ENCODE data around the gene LINGO1. TPM values are rescaled to one million over a fixed set of nuclear protein-coding genes. Genes with fewer than 3 reads are reported as not detected.

The LINGO1 gene
- total and polyA plus RNA-seq, 2 of the 8 experiments (the other 6 are each of a cell fraction or from before 2014, with no cell fraction given): 57.1 to 114 TPM

DNA sequence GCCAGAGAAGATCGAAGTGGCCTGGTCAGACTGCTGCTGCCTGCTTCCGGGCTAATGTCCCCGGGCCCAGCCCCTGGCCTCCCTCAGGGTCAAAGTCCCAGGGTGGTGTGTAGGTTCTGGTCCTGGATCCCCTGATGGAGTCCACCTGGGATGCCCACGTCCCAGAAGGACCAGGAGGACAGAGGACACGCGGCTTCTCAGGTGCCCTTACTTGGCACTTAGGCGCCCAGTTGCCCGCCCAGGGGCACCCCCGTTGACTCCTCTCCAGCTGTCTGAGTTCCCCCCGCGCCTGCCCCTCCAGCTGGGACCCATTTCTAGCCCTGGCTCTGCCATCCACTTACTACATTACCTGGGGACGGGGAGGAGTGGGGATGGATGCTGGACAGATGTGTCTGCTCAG is 44.6 kb downstream of the LINGO1 start:
- no peak overlapping the region for H4K91ac ChIP-seq (replicated peaks; ENCODE audit: insufficient read length, low read length)
- H3K4me1 ChIP-seq (replicated peaks in 1 of 4; ENCODE audit: control insufficient read depth in 3 of 4, insufficient read depth in 4 of 4, low read length in 3 of 4): peaks cover 0 to 4% (median 0%) of the 10 kb centered on the region in 4 experiments; a peak in 3 of 7 replicates
- H3K4me2 ChIP-seq (ENCODE audit: insufficient read depth in 1 of 2, low read depth in 2 of 2, low read length in 2 of 2): no peak overlapping the region
- H4K20me1 ChIP-seq (replicated peaks in 1 of 2; ENCODE audit: control insufficient read depth in 1 of 2, insufficient read depth in 2 of 2, low read length in 2 of 2): no peaks in the 10 kb centered on the region
- no peak overlapping the region for H3K14ac ChIP-seq (ENCODE audit: insufficient read length)
- H3K27ac ChIP-seq (ENCODE audit: low read depth, low read length): no peak overlapping the region
- H3K36me3 ChIP-seq (ENCODE audit: control insufficient read depth in 2 of 4, insufficient read depth in 4 of 4, low read length in 3 of 4): no peaks in the 10 kb centered on the region
- DNase-seq (ENCODE audit: low read depth in 1 of 2, low spot score in 2 of 2) (no peak), FAIRE-seq (no peak)
- POLR2A ChIA-PET (ENCODE audit: partially characterized antibody): interaction anchor here (0.6 to 2.3 kb wide), 3 partner anchors 11 to 42 kb away, joined by 3 to 8 read pairs (median 5); no protein-coding TSS in a partner anchor
- H4K5ac ChIP-seq (ENCODE audit: insufficient read length, low read depth, low read length): no peak overlapping the region
- H3K27me3 ChIP-seq (replicated peaks in 1 of 4; ENCODE audit: control insufficient read depth in 3 of 4, extremely low read depth in 1 of 4, insufficient read depth in 3 of 4, low read length in 3 of 4): no peaks in the 10 kb centered on the region; a peak in 1 of 7 replicates
- H2BK120ac ChIP-seq (replicated peaks; ENCODE audit: low read depth, low read length): no peak overlapping the region
- H2BK5ac ChIP-seq (ENCODE audit: low read depth, low read length): no peak overlapping the region
- no peaks in the 10 kb centered on the region for H3K9me3 ChIP-seq (ENCODE audit: insufficient read depth in 2 of 2, low read depth in 1 of 2, low read length in 1 of 2)
- H2BK20ac ChIP-seq (ENCODE audit: low read length): no peak overlapping the region
- WGBS, 2 experiments (ENCODE audit: extremely low coverage in 1 of 2, insufficient coverage in 1 of 2, insufficient read length in 1 of 2, insufficient replicate concordance in 2 of 2, low coverage in 1 of 2, low lambda C conversion rate in 2 of 2, missing lambda C conversion rate in 1 of 2): 97% methylated on average over 7 of the region's 12 CpGs; no CpG with 5 or more reads in 1 of the 2 experiments
- H3K56ac ChIP-seq (replicated peaks; ENCODE audit: insufficient read length, low read depth, low read length): no peak overlapping the region
- H3K23me2 ChIP-seq (ENCODE audit: low read depth, low read length): no peaks in the 10 kb centered on the region
- no peak for TF ChIP-seq POLR2AphosphoS5 (IDR thresholded peaks at IDR 0.05; ENCODE audit: low read depth, low read length)
- TF ChIP-seq YY1 (IDR thresholded peaks at IDR 0.05; ENCODE audit: low read depth, low read length): no peak
- TF ChIP-seq SP4 (IDR thresholded peaks at IDR 0.05; ENCODE audit: low read length): no peak
- TF ChIP-seq, protein P1, sequence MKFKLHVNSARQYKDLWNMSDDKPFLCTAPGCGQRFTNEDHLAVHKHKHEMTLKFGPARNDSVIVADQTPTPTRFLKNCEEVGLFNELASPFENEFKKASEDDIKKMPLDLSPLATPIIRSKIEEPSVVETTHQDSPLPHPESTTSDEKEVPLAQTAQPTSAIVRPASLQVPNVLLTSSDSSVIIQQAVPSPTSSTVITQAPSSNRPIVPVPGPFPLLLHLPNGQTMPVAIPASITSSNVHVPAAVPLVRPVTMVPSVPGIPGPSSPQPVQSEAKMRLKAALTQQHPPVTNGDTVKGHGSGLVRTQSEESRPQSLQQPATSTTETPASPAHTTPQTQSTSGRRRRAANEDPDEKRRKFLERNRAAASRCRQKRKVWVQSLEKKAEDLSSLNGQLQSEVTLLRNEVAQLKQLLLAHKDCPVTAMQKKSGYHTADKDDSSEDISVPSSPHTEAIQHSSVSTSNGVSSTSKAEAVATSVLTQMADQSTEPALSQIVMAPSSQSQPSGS (IDR thresholded peaks at IDR 0.05; ENCODE audit: low read length): no peak
- no peak for TF ChIP-seq JUND (IDR thresholded peaks at IDR 0.05; ENCODE audit: low read length)
- no peak for TF ChIP-seq SUZ12 (IDR thresholded peaks at IDR 0.05; ENCODE audit: low read length)
- no peak for TF ChIP-seq NRF1 (IDR thresholded peaks at IDR 0.05; ENCODE audit: low read depth, low read length)
- CTCF ChIA-PET (ENCODE audit: partially characterized antibody): interaction anchor here (0.9 to 2.9 kb wide), 14 partner anchors 9 to 470 kb away, joined by 3 to 11 read pairs (median 6); no protein-coding TSS in a partner anchor
- H2BK12ac ChIP-seq (ENCODE audit: low read depth, low read length): no peak overlapping the region
- H3K9ac ChIP-seq (replicated peaks in 1 of 4; ENCODE audit: extremely low read depth in 1 of 4, low read depth in 3 of 4, low read length in 3 of 4): no peak overlapping the region
- H3K79me2 ChIP-seq (ENCODE audit: control insufficient read depth in 1 of 2, insufficient read depth in 2 of 2, low read length in 2 of 2): no peaks in the 10 kb centered on the region
- H4K8ac ChIP-seq (ENCODE audit: extremely low read depth, insufficient read depth, low read length): peak overlapping the region; percentile 16; the same call in 1 of the 2 replicates
- no peaks in the 10 kb centered on the region for H3K79me1 ChIP-seq (ENCODE audit: low read depth, low read length)
- H3K4ac ChIP-seq (replicated peaks; ENCODE audit: insufficient read length, low read depth, low read length): no peak overlapping the region
- no peak overlapping the region for H3K18ac ChIP-seq (ENCODE audit: extremely low read depth, low read length)
- no peak overlapping the region for H3K23ac ChIP-seq (ENCODE audit: insufficient read length)
- H3K4me3 ChIP-seq (ENCODE audit: extremely low read depth in 1 of 4, insufficient read depth in 2 of 4, low read depth in 3 of 4, low read length in 4 of 4): no peak overlapping the region
- H2AFZ ChIP-seq (ENCODE audit: low read length): no peak overlapping the region
- no peak overlapping the region for H2AK5ac ChIP-seq (ENCODE audit: low read depth, low read length)
- H2BK15ac ChIP-seq (ENCODE audit: low read length): no peak overlapping the region

Data from H1 (cell line).